NCI-H1092 treated with DMSO at 0.1 percent for 48 hours (cell line): ENCODE measurements around the gene CIT.

Experiments used
- DNase-seq: peaks from one replicate; lab custom pipeline; 2025; lab: John Stamatoyannopoulos, UW

The CIT gene

GRCh38 chr12:119642986-119643385, 234.1 kb downstream of the CIT start:
- no peak for DNase-seq
